VCaP (cell line): Measurements from ENCODE around the gene PKNOX2.

Experiments used
- H3K27ac ChIP-seq: fragments of 450-650 bp; 2 replicates; pipeline ENCODE4 v1.5.1; 2017
- CTCF ChIP-seq: fragments of 450-650 bp; conservative IDR thresholded peaks from 2 replicates; pipeline ENCODE4 v1.5.1; 2017; ENCODE audit warnings: mild to moderate bottlenecking, moderate library complexity

The PKNOX2 gene

GRCh38 chr11:125408311-125408711 is 243.8 kb downstream of the PKNOX2 start:
- H3K27ac ChIP-seq, result no peak overlapping the region
- TF ChIP-seq CTCF, result no peak

GRCh38 chr11:125410091-125410490 is 245.5 kb downstream of the PKNOX2 start:
- no peak for TF ChIP-seq CTCF
- no peak overlapping the region for H3K27ac ChIP-seq

- no peak for TF ChIP-seq CTCF
- no peak overlapping the region for H3K27ac ChIP-seq
These were observed 247.6 kb downstream of the PKNOX2 start for GRCh38 chr11:125412177-125412496.

GRCh38 chr11:125412509-125412908 is 248.0 kb downstream of the PKNOX2 start:
- H3K27ac ChIP-seq, result no peak overlapping the region
- no peak for TF ChIP-seq CTCF

GRCh38 chr11:125413226-125413625 is 248.7 kb downstream of the PKNOX2 start:
- H3K27ac ChIP-seq, result no peak overlapping the region
- no peak for TF ChIP-seq CTCF

- TF ChIP-seq CTCF, result no peak
- no peak overlapping the region for H3K27ac ChIP-seq
These were observed 249.6 kb downstream of the PKNOX2 start for GRCh38 chr11:125414121-125414520.

- H3K27ac ChIP-seq, result no peak overlapping the region
- no peak for TF ChIP-seq CTCF
These were observed 252.7 kb downstream of the PKNOX2 start for GRCh38 chr11:125416981-125417935.
